Panc1 (cell line): Measurements from ENCODE around the gene MUC2. TPM values are rescaled to one million over a fixed set of nuclear protein-coding genes. Genes with fewer than 3 reads are reported as not detected.

Experiments
- ATAC-seq: fragments of 200-7000 bp; cut with Tn5 transposase; 2 replicates; pipeline ENCODE4 v1.9.1; 2020; ENCODE audit warnings: mild to moderate bottlenecking, moderate library complexity
- BruUV-seq: library from RNA; stranded (reverse); fragments of 400-500 nt; replicated peaks from 2 replicates; lab custom pipeline; 2021; lab: Mats Ljungman, UMichigan
- CTCF ChIA-PET: fragments of 300-600 bp; sonication (Branson Sonifier 250); formaldehyde crosslinking; loops from one replicate; lab custom pipeline; 2022; ENCODE audit warnings: antibody characterized with exemption; lab: Charles Lee
- POLR2A ChIA-PET: fragments of 300-600 bp; sonication (Branson Sonifier 250); formaldehyde crosslinking; loops from one replicate; lab custom pipeline; 2022; ENCODE audit warnings: antibody characterized with exemption; lab: Charles Lee
- DNase-seq: peaks from one replicate; pipeline ENCODE4 v3.0.0-alpha.2; 2010; ENCODE audit warnings: low read depth, low spot score
- H3K27ac ChIP-seq: 2 replicates; pipeline ENCODE4 v1.5.1; 2011; ENCODE audit warnings: mild to moderate bottlenecking, low read length, inconsistent platforms
- H3K27me3 ChIP-seq: fragments of 200-500 bp; sonication (Bioruptor generic); 2 replicates; pipeline ENCODE4 v1.6.0; 2014; ENCODE audit warnings: low read length, inconsistent platforms; ENCODE audit not compliant: control insufficient read depth, insufficient read depth
- H3K36me3 ChIP-seq: fragments of 200-500 bp; sonication (Bioruptor generic); 2 replicates; pipeline ENCODE4 v1.5.1; 2014; ENCODE audit warnings: inconsistent platforms, mild to moderate bottlenecking, low read length, moderate library complexity; ENCODE audit not compliant: control insufficient read depth, insufficient read depth
- H3K4me1 ChIP-seq: 2 replicates; pipeline ENCODE4 v1.5.1; 2011; ENCODE audit warnings: inconsistent platforms, mild to moderate bottlenecking, low read length, moderate library complexity; ENCODE audit not compliant: control insufficient read depth, insufficient read depth
- H3K4me3 ChIP-seq, 2 experiments: 2 replicates each; pipeline ENCODE4 v1.5.1; 2011 to 2012; ENCODE audit warnings: low read depth in 2 of 2, low read length in 2 of 2, mild to moderate bottlenecking in 2 of 2, inconsistent platforms in 1 of 2, moderate library complexity in 1 of 2
- H3K9me3 ChIP-seq: fragments of 200-500 bp; sonication (Bioruptor generic); 2 replicates; pipeline ENCODE4 v1.5.1; 2014; ENCODE audit warnings: low read depth, mild to moderate bottlenecking, inconsistent platforms, low read length, moderate library complexity; ENCODE audit not compliant: control insufficient read depth, insufficient read depth
- CTCF ChIP-seq: fragments of 450-650 bp; IDR thresholded peaks from 2 replicates; pipeline ENCODE4 v1.5.1; 2017; ENCODE audit warnings: mild to moderate bottlenecking
- POLR2AphosphoS5 ChIP-seq: IDR thresholded peaks from 2 replicates; pipeline ENCODE4 v1.6.1; 2012; ENCODE audit warnings: mild to moderate bottlenecking, low read depth, low read length, moderate library complexity
- REST ChIP-seq, 2 experiments: IDR thresholded peaks; 2 replicates each; pipeline ENCODE4 v1.6.1; 2011 to 2012; ENCODE audit warnings: low read depth in 2 of 2, control low read depth in 1 of 2, low read length in 1 of 2, mild to moderate bottlenecking in 1 of 2, moderate library complexity in 1 of 2; ENCODE audit not compliant: insufficient read depth in 1 of 2
- SIN3A ChIP-seq: IDR thresholded peaks from 2 replicates; pipeline ENCODE4 v1.6.1; 2012; ENCODE audit warnings: low read depth, mild to moderate bottlenecking, low read length, moderate library complexity, borderline replicate concordance; ENCODE audit not compliant: insufficient read depth
- TCF7L2 ChIP-seq: IDR thresholded peaks from 2 replicates; pipeline ENCODE4 v1.6.1; 2011; ENCODE audit warnings: mild to moderate bottlenecking, low read depth, low read length, inconsistent platforms
- in situ Hi-C: cut with HindIII; loops from 2 replicates; pipeline ENCODE4 v1.10.0; 2016; ENCODE audit warnings: low sequenced_read_pairs, low pct_unique_long_range_greater_than_20kb
- intact Hi-C: fragments of 100-400 bp; cut with micrococcal nuclease; formaldehyde crosslinking; loops from one replicate; pipeline ENCODE4 v1.10.0; 2022; ENCODE audit not compliant: unreplicated experiment
- total RNA-seq: library from RNA; stranded (reverse); gene quantifications from one replicate; pipeline ENCODE4 v1.2.1, GENCODE V29; 2021; ENCODE audit not compliant: unreplicated experiment

The MUC2 gene
- total RNA-seq, 1 experiment from 2014 or later = 0.08 TPM

- CTCF ChIA-PET = no interaction called here
- in situ Hi-C loops = no loop called here
- TF ChIP-seq POLR2AphosphoS5 (no peak), CTCF (no peak), TCF7L2 (no peak), SIN3A (no peak), REST (IDR thresholded peaks at IDR 0.05; ENCODE audit: insufficient read depth in 1 of 2, low read depth in 2 of 2, low read length in 1 of 2) (no peak)
- no peaks in the 10 kb centered on the region for H3K27me3 ChIP-seq
- no peak for DNase-seq
- H3K4me1 ChIP-seq = peaks cover 46% of the 10 kb centered on the region
- H3K36me3 ChIP-seq = no peaks in the 10 kb centered on the region
- POLR2A ChIA-PET = no interaction called here
- H3K9me3 ChIP-seq = no peaks in the 10 kb centered on the region
- no peak overlapping the region for H3K27ac ChIP-seq
- intact Hi-C loops = no loop called here
- no peak for ATAC-seq
- BruUV-seq = no TSS peak
- no peak overlapping the region for H3K4me3 ChIP-seq
Observed at GRCh38 chr11:1037506-1038055, 37.1 kb upstream of the MUC2 start.

- H3K36me3 ChIP-seq = no peaks in the 10 kb centered on the region
- TF ChIP-seq SIN3A (no peak), TCF7L2 (no peak), REST (IDR thresholded peaks at IDR 0.05; ENCODE audit: insufficient read depth in 1 of 2, low read depth in 2 of 2, low read length in 1 of 2) (no peak), CTCF (no peak), POLR2AphosphoS5 (no peak)
- H3K4me3 ChIP-seq = no peak overlapping the region
- ATAC-seq = no peak
- no peaks in the 10 kb centered on the region for H3K9me3 ChIP-seq
- no peak overlapping the region for H3K27ac ChIP-seq
- in situ Hi-C loops = no loop called here
- DNase-seq = no peak
- intact Hi-C loops = no loop called here
- ChIA-PET POLR2A (interaction anchor here (0.7 kb wide), 1 partner anchor 100 kb away, joined by 3 read pairs; no protein-coding TSS in a partner anchor), CTCF (interaction anchor here (0.6 kb wide), 2 partner anchors 12 to 171 kb away, joined by 4 to 6 read pairs; no protein-coding TSS in a partner anchor)
- BruUV-seq = no TSS peak
- no peaks in the 10 kb centered on the region for H3K27me3 ChIP-seq
- H3K4me1 ChIP-seq = peaks cover 46% of the 10 kb centered on the region
Observed at GRCh38 chr11:1038361-1038760, 36.3 kb upstream of the MUC2 start.
